ENCODE results near the gene USP17L27.
"Not testable (repeated sequence)": the region's sequence is repeated elsewhere in the genome, so short reads cannot be mapped to it uniquely, and the experiment has no call there.

Gene USP17L27

GRCh38 chr4:9343848-9344247 is at the start of gene USP17L27:
USP17L27 (plus strand) TSS chr4:9344148; CDS start chr4:9344148, 0 bp downstream.
- not testable (repeated sequence) for DNase-seq

GRCh38 chr4:9324191-9324590 is 19.8 kb upstream of the USP17L27 start:
- not testable (repeated sequence) for DNase-seq

GRCh38 chr4:9324865-9325264 is 19.1 kb upstream of the USP17L27 start, which contains the start of gene USP17L24:
USP17L24 (plus strand) TSS chr4:9325165; CDS start chr4:9325165, 0 bp downstream.
- DNase-seq: not testable (repeated sequence)

DNA sequence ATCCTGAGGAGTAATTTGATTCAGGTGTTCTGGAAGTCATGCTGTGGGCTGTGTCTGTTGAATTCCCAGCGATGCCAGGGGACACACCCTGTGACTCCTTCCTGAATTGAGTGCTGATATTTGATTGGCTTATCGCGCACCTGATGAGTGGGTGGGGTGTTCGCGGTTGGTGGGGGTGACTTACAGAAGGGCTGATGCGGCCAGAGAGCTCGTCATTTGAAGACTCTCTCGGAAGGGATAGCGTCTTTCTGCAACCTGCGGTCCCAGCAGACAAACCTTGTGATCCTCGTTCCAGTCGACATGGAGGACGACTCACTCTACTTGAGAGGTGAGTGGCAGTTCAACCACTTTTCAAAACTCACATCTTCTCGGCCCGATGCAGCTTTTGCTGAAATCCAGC is 14.3 kb upstream of the USP17L27 start, which contains the start of gene USP17L25:
Gene USP17L25, plus strand, starts transcription at position 301 of the 400 bp plus-strand sequence. Its CDS starts 0 bp downstream, at position 301.
- DNase-seq: not testable (repeated sequence)

- not testable (repeated sequence) for DNase-seq
Measured at GRCh38 chr4:9334358-9334757, 9.6 kb upstream of the USP17L27 start, which contains the start of gene USP17L26. USP17L26 (plus strand) TSS chr4:9334658; CDS start chr4:9334658, 0 bp downstream.

DNA sequence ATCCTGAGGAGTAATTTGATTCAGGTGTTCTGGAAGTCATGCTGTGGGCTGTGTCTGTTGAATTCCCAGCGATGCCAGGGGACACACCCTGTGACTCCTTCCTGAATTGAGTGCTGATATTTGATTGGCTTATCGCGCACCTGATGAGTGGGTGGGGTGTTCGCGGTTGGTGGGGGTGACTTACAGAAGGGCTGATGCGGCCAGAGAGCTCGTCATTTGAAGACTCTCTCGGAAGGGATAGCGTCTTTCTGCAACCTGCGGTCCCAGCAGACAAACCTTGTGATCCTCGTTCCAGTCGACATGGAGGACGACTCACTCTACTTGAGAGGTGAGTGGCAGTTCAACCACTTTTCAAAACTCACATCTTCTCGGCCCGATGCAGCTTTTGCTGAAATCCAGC is 4.8 kb upstream of the USP17L27 start, which contains the start of gene USP17L5:
Gene USP17L5, plus strand, starts transcription at position 301 of the 400 bp plus-strand sequence. Its CDS starts 0 bp downstream, at position 301.
- not testable (repeated sequence) for DNase-seq

DNA sequence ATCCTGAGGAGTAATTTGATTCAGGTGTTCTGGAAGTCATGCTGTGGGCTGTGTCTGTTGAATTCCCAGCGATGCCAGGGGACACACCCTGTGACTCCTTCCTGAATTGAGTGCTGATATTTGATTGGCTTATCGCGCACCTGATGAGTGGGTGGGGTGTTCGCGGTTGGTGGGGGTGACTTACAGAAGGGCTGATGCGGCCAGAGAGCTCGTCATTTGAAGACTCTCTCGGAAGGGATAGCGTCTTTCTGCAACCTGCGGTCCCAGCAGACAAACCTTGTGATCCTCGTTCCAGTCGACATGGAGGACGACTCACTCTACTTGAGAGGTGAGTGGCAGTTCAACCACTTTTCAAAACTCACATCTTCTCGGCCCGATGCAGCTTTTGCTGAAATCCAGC is 4.6 kb downstream of the USP17L27 start, which contains the start of gene USP17L28:
Gene USP17L28, plus strand, starts transcription at position 301 of the 400 bp plus-strand sequence. Its CDS starts 0 bp downstream, at position 301.
- DNase-seq: not testable (repeated sequence)

GRCh38 chr4:9350866-9351265 is 6.9 kb downstream of the USP17L27 start:
- not testable (repeated sequence) for DNase-seq

DNA sequence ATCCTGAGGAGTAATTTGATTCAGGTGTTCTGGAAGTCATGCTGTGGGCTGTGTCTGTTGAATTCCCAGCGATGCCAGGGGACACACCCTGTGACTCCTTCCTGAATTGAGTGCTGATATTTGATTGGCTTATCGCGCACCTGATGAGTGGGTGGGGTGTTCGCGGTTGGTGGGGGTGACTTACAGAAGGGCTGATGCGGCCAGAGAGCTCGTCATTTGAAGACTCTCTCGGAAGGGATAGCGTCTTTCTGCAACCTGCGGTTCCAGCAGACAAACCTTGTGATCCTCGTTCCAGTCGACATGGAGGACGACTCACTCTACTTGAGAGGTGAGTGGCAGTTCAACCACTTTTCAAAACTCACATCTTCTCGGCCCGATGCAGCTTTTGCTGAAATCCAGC is 9.4 kb downstream of the USP17L27 start, which contains the start of gene USP17L29:
Gene USP17L29, plus strand, starts transcription at position 301 of the 400 bp plus-strand sequence. Its CDS starts 0 bp downstream, at position 301.
- DNase-seq: not testable (repeated sequence)

- not testable (repeated sequence) for DNase-seq
Measured at GRCh38 chr4:9362829-9363228, 18.9 kb downstream of the USP17L27 start, which contains the start of gene USP17L30. USP17L30 (plus strand) TSS chr4:9363129; CDS start chr4:9363129, 0 bp downstream.

DNA sequence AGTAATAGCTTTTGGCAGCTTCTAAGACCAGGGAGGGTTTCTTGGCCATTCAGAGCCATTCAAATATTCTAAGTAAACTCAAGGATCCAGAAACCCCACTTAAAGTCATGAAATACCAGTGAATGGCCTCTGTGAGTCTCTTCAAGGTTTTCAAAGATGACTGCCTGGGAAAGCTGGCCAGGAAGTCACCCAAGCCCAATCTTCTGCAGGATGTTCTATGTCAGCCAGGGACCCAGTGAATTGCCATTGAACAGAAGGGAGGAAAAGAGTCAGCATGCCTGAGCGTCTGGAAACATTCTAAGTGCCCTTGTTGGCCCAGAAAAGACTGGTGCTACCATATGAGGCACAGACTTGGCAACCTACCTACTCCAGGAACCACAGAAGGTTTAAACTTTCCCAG is 35.9 kb downstream of the USP17L27 start:
- DNase-seq: not testable (repeated sequence)

GRCh38 chr4:9381012-9381534 is 37.1 kb downstream of the USP17L27 start:
- DNase-seq: not testable (repeated sequence)

- no peak for DNase-seq
Measured at GRCh38 chr4:9384126-9384525, 40.2 kb downstream of the USP17L27 start.

- DNase-seq: not testable (repeated sequence)
Measured at GRCh38 chr4:9389001-9389400, 45.1 kb downstream of the USP17L27 start.

Data from SHP77 treated with DMSO at 0.1 percent for 48 hours (cell line).